DMS153 treated with DMSO at 0.1 percent for 48 hours (cell line): Measurements from ENCODE around the gene STK39.

Experiments
- DNase-seq: peaks from one replicate; lab custom pipeline; 2025; ENCODE audit not compliant: unreplicated experiment; lab: John Stamatoyannopoulos, UW

STK39 gene

GRCh38 chr2:168185583-168186274 lies 61.7 kb downstream of the STK39 start:
- no peak for DNase-seq

DNA sequence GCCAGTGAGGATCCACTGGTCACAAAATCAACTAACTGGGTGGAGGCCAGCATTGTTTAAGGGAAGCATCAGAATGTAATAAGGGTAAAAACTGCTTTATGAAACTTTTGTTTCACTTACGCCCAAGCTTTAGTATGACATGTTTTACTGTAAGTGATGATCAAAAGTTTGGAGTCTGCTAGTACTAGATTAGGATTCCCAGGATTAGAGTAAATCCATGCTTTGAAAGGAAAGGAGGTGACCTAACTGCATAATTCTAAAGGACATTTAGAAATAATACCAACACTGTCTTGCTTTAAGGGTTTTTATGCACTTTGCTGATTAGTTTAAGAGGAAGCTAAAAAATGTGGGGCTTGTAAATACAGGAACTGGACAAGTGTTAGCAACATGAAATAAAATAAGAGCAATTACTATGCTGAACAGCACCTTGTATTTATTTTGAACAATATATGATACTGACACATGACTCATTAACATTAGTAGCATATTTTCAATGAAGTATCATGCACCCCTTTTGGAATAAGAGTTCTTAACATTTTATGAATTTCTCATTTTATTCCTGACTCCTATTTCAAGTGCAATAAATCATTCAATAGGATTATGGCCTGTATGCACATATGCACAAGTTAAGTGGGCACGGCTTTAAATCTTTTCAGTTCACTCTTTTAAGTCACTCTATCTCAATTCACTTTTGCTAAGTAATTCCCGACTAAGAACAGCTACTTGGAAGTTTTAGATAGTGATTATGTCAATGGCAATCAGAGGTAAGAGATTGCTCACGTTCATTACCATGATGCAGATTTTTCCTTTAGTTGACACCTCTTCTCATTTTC lies 62.5 kb downstream of the STK39 start:
- no peak for DNase-seq

GRCh38 chr2:168183308-168183997 lies 63.9 kb downstream of the STK39 start:
- DNase-seq = no peak

- no peak for DNase-seq
Observed at GRCh38 chr2:168182550-168183249, 64.7 kb downstream of the STK39 start.

GRCh38 chr2:168181825-168182224 lies 65.6 kb downstream of the STK39 start:
- DNase-seq = peak; percentile 76

DNA sequence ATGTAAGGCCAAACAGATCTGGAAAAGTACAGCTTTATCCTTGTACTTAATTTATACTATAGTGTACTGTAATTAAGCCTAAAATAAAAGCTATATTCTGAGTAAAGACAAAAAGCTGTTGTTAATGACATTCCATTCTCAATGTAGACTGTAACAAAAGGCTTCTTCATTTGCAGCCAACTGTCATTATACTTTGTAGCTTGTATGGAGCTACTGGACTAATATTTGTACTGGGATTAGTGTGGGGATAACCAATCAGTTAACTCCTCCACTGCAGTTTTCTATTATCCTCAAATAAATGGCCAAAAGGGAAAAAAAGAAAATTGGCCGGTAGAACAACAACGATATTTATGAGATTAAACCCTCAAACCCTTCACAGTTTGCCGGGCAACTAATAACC lies 66.5 kb downstream of the STK39 start:
- peak; percentile 57 for DNase-seq

DNA sequence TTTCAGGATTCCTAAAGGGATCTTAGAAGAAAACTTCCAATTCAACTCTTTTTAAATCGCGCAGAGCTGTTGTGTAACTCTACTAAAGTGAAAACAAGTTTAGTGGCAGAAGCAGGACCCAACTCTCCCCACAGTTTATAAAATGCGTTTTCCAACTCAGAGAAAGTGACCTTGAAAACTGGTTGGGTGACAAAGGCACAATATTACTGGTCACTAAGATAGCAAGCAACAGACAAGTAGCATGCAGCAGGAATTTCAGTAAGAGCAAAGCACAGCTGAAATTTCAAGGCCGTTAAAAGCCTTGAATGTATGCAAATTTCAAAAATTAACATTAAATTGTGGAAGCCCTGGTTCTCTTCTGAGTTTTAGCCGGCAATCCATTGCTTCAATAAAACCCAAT lies 66.9 kb downstream of the STK39 start:
- no peak for DNase-seq

DNA sequence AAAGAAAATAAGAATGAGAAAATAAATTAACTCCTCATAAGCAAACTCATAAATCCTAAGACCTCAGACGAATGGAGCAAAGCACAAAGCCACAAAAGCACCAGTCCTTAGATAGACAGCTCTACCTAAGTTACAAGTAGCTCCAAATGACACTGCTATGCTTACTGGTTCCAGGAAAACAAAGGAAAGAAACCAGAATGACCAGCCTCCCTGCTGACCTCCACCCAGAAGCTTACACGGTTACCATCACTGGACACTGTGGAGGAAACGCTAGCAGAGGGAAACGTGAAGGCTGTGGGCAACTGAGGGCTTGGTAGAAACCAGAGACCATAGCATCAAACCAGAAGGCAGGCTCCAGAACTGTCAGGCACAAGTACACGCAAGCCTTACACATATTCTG lies 67.8 kb downstream of the STK39 start:
- DNase-seq = no peak

DNA sequence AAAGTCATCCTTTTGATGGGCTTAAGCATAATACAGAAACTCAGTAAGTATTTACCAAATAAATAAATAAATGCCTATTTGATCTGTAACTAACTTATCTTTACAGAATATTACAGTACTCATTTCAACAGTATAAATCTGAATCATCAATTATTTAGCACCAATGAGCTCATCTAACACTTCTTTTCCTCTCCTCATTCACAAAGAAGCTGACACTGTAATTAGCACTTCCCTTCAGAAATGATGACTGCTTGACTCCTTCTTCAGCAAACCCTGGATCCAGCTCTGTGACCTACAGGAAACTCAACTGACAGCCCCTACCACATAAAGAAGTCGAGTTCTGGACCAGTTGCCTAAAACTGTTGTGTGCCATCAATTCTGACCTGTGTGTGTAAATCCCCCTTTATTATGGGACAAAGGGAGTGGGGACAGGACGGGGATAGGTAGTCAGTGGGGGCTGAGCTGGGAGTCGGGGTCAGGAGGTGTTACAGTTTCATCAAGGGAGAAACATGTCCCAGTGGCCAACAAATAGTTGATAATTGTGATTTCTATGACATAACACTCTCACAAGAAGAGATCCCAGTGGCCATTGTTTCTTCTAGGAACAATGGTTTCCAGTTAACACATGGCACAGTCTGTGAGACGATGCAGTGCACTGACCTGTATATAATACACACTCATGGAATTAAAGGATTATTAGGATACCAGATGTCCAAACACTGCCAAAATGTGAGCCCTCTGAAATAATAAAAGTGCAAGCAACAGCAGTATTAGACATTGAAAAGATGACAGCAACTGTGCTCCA lies 68.7 kb downstream of the STK39 start:
- no peak for DNase-seq

GRCh38 chr2:168176402-168176801 lies 71.0 kb downstream of the STK39 start:
- DNase-seq = no peak

DNA sequence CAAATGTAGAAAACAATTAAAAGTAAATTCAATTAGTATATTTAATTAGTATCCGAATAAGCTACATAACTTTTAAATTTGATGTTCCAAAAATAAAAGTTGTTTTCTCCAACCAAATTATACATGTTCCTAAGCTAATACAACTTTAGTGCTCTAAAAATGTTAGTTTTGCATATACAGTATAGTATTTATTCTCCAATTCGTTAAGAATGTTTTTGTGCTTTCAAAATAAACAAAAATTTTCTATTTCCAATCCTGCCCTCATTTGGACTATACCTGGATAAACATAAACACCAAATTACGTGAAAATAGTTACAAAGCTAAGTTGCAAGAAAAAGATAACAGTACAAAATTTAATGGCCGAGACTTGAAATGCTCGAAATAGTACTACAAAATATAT lies 71.9 kb downstream of the STK39 start:
- no peak for DNase-seq

DNA sequence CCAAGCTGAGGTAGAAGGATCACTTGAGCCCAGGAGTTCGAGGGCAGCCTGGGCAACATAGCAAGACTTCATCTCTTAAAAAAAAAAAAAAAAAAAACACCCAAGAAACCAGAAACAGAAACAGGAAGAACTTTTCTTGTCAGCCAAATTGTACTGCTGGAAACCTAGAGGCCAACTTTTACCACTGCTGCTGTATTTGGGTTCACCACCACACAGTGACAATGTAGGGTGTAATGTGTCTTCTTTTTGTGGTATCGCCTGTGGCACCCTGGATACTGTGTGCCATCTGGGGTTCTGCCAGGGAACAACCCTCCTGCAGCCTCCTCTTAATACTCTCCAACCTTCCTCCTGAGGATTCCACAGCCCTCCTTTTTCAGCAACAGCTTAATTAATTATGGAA lies 72.6 kb downstream of the STK39 start:
- no peak for DNase-seq

DNA sequence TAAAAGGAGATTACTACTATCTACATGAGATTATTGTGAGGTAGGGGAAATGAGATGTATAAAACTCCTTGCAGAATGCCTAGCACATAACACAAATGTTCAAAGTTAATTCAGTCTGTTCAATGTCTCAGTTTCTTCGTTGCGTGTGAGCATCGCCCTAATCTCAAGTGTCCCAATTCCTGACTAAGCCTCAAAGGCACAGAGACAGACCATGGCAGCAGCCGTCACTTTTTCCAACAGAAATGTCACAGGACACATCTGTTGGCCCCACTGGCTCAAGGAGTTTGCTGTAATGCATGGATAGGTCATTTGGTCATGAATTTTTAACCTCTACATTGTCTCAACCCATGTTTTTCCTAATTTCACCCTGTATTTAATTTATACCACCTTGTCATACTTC lies 75.3 kb downstream of the STK39 start:
- DNase-seq = no peak

DNA sequence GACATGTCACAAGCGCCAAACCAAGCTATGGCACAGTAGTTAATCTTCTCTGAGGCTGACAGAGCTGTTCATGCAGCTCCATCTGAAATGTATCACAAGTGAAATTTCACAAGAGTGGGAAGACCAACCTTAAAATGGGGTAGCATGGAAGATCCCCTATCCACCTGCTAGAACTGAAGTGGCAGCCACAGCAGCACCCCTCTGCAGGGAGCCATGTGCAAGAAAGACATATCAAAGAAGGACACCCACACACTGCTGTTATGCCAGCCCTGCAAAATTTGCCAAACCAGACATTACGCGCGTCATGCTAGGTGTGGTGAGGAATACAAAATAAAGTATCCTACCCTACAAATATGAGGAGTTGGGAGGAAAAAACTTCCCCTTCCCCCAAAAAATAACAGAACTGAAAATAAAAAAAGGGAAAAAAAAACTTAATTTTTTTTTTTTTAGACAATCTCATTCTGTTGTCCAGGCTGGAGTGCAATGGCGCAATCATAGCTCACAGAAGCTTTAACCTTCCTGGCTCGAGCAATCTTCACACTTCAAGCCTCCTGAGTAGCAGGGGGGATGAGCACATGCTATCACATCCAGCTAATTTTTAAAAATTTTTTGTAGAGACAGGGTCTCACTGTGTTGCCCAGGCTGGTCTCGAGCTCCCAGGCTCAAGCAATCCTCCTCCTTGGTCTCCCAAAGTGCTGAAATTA lies 76.2 kb downstream of the STK39 start:
- no peak for DNase-seq

- no peak for DNase-seq
Observed at GRCh38 chr2:168169097-168169745, 78.2 kb downstream of the STK39 start.

DNA sequence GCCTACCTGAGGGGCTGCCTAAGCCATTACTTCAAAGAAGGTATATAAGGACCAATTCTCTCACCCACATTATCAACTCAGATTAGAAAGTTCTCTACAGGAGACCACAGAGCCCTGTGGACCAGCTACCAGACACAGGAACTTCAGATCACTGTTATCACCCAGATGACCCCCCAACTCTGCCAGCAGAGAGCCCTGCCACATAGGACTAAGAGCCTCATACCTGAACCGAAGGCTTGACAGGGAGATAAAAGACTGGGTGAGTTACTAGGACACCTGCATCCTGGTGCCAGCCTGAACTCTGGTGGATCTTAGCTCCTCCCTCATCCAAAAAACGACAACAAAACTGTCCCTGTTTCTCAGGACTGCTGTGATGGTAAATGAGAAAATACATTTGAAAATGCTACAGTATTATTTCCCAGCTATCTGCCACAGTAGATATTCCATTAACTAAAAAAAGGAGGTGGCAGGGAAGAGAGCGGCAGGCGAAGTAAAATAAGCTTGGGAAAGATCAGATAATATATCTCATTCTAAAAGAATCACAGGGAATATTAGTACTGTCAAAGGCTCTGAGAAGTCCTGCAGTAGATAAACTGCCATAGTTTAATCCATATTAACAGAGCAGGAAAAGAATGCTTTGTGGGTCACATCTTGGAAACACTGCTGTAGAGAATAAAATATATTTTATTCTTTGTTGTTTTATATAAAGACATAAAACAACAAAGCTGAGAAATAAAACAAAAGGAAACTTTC lies 79.7 kb downstream of the STK39 start:
- DNase-seq = no peak

- no peak for DNase-seq
Observed at GRCh38 chr2:168166902-168167510, 80.4 kb downstream of the STK39 start.
